ENCODE results near the gene CNTNAP2.

Gene CNTNAP2

GRCh38 chr7:147909431-147910148 is 1793.0 kb downstream of the CNTNAP2 start:
- DNase-seq, result no peak

GRCh38 chr7:147911201-147911601 is 1794.6 kb downstream of the CNTNAP2 start:
- DNase-seq, result no peak

- no peak for DNase-seq
These were observed 1795.7 kb downstream of the CNTNAP2 start for GRCh38 chr7:147912291-147912690.

- DNase-seq, result no peak
These were observed 1796.5 kb downstream of the CNTNAP2 start for GRCh38 chr7:147912946-147913638.

GRCh38 chr7:147915781-147916180 is 1799.2 kb downstream of the CNTNAP2 start:
- DNase-seq, result no peak

- no peak for DNase-seq
These were observed 1800.0 kb downstream of the CNTNAP2 start for GRCh38 chr7:147916573-147916972.

- DNase-seq, result no peak
These were observed 1807.2 kb downstream of the CNTNAP2 start for GRCh38 chr7:147923841-147924240.

- DNase-seq, result no peak
These were observed 1820.8 kb downstream of the CNTNAP2 start for GRCh38 chr7:147937428-147937827.

- no peak for DNase-seq
These were observed 1824.8 kb downstream of the CNTNAP2 start for GRCh38 chr7:147941381-147941780.

GRCh38 chr7:147944321-147944720 is 1827.7 kb downstream of the CNTNAP2 start:
- no peak for DNase-seq

- DNase-seq, result no peak
These were observed 1836.3 kb downstream of the CNTNAP2 start for GRCh38 chr7:147952918-147953317.

GRCh38 chr7:147968046-147968610 is 1851.5 kb downstream of the CNTNAP2 start:
- DNase-seq, result no peak

GRCh38 chr7:147971606-147972110 is 1855.1 kb downstream of the CNTNAP2 start:
- no peak for DNase-seq

- no peak for DNase-seq
These were observed 1861.6 kb downstream of the CNTNAP2 start for GRCh38 chr7:147978201-147978600.

GRCh38 chr7:147978651-147979050 is 1862.0 kb downstream of the CNTNAP2 start:
- no peak for DNase-seq

GRCh38 chr7:147980826-147981813 is 1864.5 kb downstream of the CNTNAP2 start:
- DNase-seq, result no peak

- DNase-seq, result no peak
These were observed 1865.7 kb downstream of the CNTNAP2 start for GRCh38 chr7:147982307-147982706.

GRCh38 chr7:147984265-147984664 is 1867.7 kb downstream of the CNTNAP2 start:
- no peak for DNase-seq

GRCh38 chr7:147990079-147990478 is 1873.5 kb downstream of the CNTNAP2 start:
- no peak for DNase-seq

GRCh38 chr7:147990942-147991341 is 1874.3 kb downstream of the CNTNAP2 start:
- DNase-seq, result no peak

GRCh38 chr7:147992698-147993097 is 1876.1 kb downstream of the CNTNAP2 start:
- DNase-seq, result no peak

GRCh38 chr7:147997636-147998035 is 1881.0 kb downstream of the CNTNAP2 start:
- no peak for DNase-seq

GRCh38 chr7:147999962-148000361 is 1883.4 kb downstream of the CNTNAP2 start:
- DNase-seq, result no peak
